WERI-Rb-1 (cell line): ENCODE data around the gene GRAMD2B.
"Not testable (repeated sequence)": the region's sequence is repeated elsewhere in the genome, so short reads cannot be mapped to it uniquely, and the experiment has no call there.

Source experiments
- DNase-seq: peaks from one replicate; pipeline ENCODE4 v3.0.0-alpha.2; 2020
- H3K27ac ChIP-seq: fragments of 250-450 bp; sonication (Bioruptor Pico); 2 replicates; pipeline ENCODE4 v1.5.1; 2020; ENCODE audit warnings: mild to moderate bottlenecking, moderate library complexity
- H3K27me3 ChIP-seq: fragments of 250-450 bp; sonication (Bioruptor Pico); 2 replicates; pipeline ENCODE4 v1.5.1; 2021; ENCODE audit warnings: mild to moderate bottlenecking, low read depth, moderate library complexity; ENCODE audit not compliant: insufficient read depth, severe bottlenecking
- H3K36me3 ChIP-seq: fragments of 250-450 bp; sonication (Bioruptor Pico); 2 replicates; pipeline ENCODE4 v1.5.1; 2020; ENCODE audit warnings: mild to moderate bottlenecking, moderate library complexity
- H3K4me3 ChIP-seq: 2 replicates; pipeline ENCODE4 v1.5.1; 2011; ENCODE audit warnings: low read depth, mild to moderate bottlenecking, control low read depth, low read length
- H3K9me3 ChIP-seq: fragments of 250-450 bp; sonication (Bioruptor Pico); 2 replicates; pipeline ENCODE4 v1.5.1; 2021; ENCODE audit warnings: mild to moderate bottlenecking, moderate library complexity; ENCODE audit not compliant: severe bottlenecking
- TF ChIP-seq, protein P1 (sequence below): IDR thresholded peaks from 2 replicates; pipeline ENCODE4 v1.5.1; 2011; ENCODE audit warnings: low read depth, mild to moderate bottlenecking, control low read depth, inconsistent platforms, low read length

GRAMD2B gene

GRCh38 chr5:126422994-126423788 is at the start of gene GRAMD2B:
TSS of gene GRAMD2B (plus strand) at chr5:126423409. CDS start at chr5:126423607, 198 bp downstream.
- no peaks in the 10 kb centered on the region for H3K9me3 ChIP-seq
- H3K27me3 ChIP-seq = no peaks in the 10 kb centered on the region
- no peak within 1 kb of the TSS for H3K27ac ChIP-seq
- no peak within 1 kb of the TSS for H3K4me3 ChIP-seq
- TF ChIP-seq, protein P1, sequence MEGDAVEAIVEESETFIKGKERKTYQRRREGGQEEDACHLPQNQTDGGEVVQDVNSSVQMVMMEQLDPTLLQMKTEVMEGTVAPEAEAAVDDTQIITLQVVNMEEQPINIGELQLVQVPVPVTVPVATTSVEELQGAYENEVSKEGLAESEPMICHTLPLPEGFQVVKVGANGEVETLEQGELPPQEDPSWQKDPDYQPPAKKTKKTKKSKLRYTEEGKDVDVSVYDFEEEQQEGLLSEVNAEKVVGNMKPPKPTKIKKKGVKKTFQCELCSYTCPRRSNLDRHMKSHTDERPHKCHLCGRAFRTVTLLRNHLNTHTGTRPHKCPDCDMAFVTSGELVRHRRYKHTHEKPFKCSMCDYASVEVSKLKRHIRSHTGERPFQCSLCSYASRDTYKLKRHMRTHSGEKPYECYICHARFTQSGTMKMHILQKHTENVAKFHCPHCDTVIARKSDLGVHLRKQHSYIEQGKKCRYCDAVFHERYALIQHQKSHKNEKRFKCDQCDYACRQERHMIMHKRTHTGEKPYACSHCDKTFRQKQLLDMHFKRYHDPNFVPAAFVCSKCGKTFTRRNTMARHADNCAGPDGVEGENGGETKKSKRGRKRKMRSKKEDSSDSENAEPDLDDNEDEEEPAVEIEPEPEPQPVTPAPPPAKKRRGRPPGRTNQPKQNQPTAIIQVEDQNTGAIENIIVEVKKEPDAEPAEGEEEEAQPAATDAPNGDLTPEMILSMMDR = no peak
- DNase-seq = no peak
- H3K36me3 ChIP-seq = no peaks in the 10 kb centered on the region

GRCh38 chr5:126374109-126374416 is 49.1 kb upstream of the GRAMD2B start:
- Histone ChIP-seq H3K27ac (no peak overlapping the region), H3K27me3 (no peaks in the 10 kb centered on the region), H3K4me3 (no peak overlapping the region), H3K9me3 (no peaks in the 10 kb centered on the region), H3K36me3 (no peaks in the 10 kb centered on the region)
- TF ChIP-seq, protein P1 = no peak
- no peak for DNase-seq

DNA sequence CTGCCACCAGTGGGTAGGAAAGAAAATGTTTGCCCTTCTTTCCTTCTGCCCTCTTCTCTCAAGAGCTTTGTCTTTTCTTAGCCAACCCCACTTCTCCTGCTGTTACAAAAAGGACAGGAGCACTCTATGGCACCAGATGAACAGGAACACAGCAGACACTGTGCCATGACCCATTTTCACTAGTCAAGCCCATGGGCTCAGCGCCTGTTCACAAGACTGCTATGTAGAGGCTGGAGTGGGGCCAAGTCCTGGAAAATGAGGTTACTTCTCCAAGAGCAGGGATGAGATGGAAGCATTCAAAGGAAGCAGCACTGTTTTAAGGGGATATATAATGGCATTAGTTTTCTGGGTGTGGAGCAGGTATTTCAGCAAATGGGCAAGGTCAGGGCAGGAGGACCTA is 46.8 kb upstream of the GRAMD2B start:
- no peaks in the 10 kb centered on the region for H3K9me3 ChIP-seq
- H3K27ac ChIP-seq = no peak overlapping the region
- H3K27me3 ChIP-seq = no peaks in the 10 kb centered on the region
- H3K36me3 ChIP-seq = no peaks in the 10 kb centered on the region
- H3K4me3 ChIP-seq = no peak overlapping the region
- TF ChIP-seq, protein P1 = no peak
- no peak for DNase-seq

GRCh38 chr5:126377424-126377823 is 45.8 kb upstream of the GRAMD2B start:
- TF ChIP-seq, protein P1 = no peak
- no peak for DNase-seq
- H3K36me3 ChIP-seq = no peaks in the 10 kb centered on the region

GRCh38 chr5:126380316-126380715 is 42.9 kb upstream of the GRAMD2B start:
- H3K9me3 ChIP-seq, DNase-seq, H3K27me3 ChIP-seq, H3K36me3 ChIP-seq, H3K4me3 ChIP-seq, H3K27ac ChIP-seq: not testable (repeated sequence)

More at GRCh38 chr5:126377424-126377823, 45.8 kb upstream of the GRAMD2B start:
- H3K27ac ChIP-seq = no peak overlapping the region
- H3K9me3 ChIP-seq = no peaks in the 10 kb centered on the region
- H3K27me3 ChIP-seq = no peaks in the 10 kb centered on the region
- no peak overlapping the region for H3K4me3 ChIP-seq

DNA sequence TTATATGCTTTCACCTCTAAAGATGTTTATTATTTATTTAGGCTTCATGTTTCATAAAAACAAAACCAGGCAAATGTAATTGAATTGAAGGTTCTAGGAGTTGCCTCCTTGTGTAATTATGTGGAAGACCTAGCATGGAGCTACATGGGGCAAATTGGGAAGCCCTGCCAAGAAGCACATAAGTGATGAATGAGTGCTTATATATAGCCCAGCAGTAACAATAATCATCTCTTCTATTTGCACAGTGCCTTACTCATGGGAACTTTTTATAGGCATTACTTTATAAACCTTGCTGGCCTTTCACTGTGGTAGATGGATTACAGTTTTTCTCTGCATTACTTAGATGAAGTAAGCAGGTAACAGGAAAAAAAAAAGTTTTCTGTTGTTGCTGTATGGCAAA is 40.0 kb upstream of the GRAMD2B start:
- TF ChIP-seq, protein P1 = no peak
- Histone ChIP-seq H3K27ac (no peak overlapping the region), H3K9me3 (no peaks in the 10 kb centered on the region), H3K36me3 (no peaks in the 10 kb centered on the region), H3K4me3 (no peak overlapping the region), H3K27me3 (no peaks in the 10 kb centered on the region)
- no peak for DNase-seq
